Amygdala (tissue), 56 donors: ENCODE results near the gene FXYD2.
A peak's percentile ranks its signal among the peaks of the same experiment; 100 is the strongest.
"Not testable (repeated sequence)": the region's sequence is repeated elsewhere in the genome, so short reads cannot be mapped to it uniquely, and the experiment has no call there.

Experiments used
- DNase-seq, 56 donors: peaks; one replicate each; lab custom pipeline; 2025; lab: John Stamatoyannopoulos, UW

Gene FXYD2

DNA sequence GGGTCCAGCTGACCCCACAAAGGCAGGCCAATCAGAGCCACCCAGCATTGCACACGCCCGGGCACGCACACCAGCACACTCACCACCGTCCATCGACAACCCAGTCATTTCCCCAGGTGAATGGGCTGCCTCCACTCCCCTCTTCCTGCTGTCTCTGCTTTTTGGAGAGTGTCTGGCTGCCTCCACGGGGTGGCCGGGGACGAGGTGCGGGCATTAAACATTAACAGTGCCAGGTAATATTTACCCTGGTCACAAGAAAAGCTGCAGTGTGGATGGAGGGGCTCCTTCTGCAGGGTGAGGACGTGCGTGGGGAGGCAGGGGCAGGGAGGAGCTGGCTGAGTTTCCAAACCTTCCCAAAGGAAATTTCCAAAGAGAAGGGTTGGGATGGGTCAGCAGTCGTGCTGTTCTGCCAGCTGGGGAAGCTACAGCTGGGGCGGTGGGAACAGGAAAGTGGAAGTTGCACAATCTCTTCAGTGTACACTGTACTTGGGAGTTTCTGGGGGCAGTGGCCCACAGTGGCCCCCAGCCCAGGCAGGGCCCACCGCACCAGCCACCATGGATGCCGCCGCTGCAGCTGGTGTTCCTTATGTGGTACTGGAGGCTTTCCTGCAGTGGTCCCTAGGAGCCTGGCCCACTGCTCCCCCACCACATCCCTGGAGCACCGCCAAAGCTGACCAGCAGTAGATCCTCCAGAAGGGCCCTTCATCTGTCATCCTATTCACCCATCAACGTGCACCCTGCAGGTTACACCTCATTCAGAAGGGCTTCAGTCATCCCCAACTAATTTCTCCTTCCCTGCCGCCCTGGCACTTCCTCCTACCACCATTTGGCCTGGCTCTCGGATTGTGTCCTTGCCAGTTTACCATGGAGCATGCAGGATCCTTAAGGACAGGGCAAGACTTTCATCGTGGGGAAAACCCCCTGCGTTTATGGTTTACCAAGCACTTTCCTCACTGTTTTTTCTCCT, at the start of gene FXYD2:
TSS of gene FXYD2 (minus strand) at position 174 of the 967 bp plus-strand sequence. CDS start at position 108, 66 bp downstream.
- no peak for DNase-seq

DNA sequence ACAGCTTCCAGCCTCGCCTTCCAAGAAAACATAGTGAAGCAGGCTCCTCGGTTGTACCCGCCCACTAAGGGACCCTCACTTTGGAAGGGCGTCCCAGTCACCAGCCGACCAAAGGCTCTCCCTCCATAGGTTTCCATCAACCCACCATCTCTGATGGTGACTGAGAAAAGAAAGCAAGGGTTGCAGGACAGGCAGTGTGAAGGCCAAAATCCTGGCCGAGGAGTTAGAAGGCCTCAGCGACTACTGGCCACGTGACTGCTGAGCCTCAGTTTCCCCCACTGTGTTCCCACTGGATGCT, 49.2 kb upstream of the FXYD2 start:
- no peak for DNase-seq

DNA sequence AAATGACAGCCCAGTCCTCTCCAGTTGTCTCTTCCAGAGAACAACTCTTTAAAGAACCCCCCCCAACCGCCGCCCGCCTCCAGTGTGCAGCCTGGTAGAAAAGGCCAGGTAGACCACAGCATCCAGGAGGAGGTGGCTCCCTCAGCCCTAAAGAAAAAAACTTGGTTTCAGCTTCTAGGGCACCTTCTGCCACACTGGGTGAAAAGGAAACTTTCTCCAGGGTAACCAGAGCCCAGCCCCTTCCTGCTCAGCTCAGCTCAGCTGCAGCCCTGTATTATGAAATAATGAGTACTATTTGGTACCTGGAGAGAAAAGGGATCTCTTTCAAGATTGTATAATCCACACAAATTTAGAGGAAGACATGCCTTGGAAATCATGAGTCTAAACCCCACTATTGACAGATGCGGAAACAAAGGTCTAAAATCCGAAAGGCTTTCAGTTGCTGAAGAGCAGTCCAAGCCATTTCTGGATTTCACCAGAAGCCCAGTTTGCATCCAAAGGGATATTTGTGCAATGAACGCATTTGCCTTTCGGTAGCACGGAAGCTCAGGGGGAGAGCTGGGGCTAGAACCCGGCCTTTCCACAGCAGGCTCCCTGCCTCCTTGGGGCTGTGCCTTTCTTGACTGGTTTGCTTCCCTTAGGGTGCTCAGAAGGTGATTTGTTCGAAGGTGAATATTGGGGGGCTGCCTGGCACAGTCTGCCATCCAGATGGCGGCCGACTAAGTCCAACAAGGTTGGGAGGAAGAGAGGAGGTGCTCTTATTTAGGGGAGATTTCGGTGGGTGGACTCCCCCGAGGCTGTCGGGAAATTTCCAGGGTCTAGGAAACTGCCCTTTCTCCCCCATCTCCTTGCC, 48.7 kb upstream of the FXYD2 start:
- no peak for DNase-seq

DNA sequence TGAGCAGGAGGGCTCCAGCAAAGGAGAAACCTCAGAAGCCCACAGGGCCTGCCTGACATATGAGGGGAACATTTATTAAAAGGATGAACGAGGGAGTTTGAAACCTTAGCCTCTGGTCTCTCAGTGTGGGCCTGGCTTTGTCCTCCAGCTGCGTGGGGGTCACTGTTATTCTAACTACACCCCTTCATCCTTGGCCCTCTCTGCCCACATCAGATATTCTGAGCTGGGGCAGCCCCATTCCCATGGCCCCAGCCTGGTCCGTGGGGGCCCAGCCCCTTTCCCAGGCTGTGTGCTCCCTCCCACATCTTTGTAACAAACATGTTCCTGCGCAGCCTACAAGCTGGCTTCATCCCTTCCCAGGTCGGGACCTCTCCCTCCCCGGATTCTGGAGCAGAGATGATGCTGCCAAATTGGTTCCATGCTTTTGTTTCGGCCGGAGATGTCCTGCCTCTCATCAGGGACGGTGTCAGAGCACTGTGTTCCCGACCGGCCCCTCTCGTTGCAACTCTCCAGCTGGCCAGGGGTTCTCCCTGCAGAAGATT, 47.9 kb upstream of the FXYD2 start:
- no peak for DNase-seq

DNA sequence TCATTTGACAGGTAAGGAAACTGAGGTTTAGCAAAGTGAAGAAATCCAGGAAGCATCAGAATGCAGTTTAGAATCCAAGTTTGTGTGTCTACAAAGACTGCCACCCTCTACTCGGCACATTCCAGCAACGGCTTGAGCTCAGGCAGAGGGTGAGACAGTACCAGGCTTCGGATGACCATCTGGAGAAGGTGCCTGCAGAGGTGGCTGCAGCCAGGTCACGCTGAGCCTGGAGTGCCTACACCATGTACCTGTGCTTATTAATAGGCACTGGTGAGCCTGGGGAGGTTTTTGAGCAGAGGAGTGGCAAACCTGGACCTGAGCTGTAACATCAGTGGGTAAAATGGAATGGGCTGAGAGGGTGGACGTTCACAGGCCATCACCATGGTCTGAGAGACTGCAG, 47.2 kb upstream of the FXYD2 start:
- no peak for DNase-seq

DNA sequence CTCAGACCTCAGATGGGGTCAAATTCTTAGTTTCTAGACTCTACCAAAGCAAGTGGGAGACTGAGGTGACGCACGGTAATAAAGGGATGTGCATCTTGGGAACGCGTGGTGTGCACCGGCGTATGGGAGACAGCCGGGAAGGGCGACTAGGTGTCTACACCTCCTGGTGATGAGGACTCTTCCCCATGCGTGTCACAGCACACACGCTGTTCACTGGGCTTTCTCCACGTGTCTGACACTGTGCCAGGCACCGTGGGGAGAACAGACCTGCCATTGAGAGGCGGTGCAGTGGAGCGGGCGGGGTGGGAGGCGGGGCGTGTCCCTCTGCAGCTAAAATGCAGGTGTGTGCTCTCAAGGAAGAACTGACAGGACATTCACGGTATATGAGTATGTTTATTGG, 46.6 kb upstream of the FXYD2 start:
- no peak for DNase-seq

DNA sequence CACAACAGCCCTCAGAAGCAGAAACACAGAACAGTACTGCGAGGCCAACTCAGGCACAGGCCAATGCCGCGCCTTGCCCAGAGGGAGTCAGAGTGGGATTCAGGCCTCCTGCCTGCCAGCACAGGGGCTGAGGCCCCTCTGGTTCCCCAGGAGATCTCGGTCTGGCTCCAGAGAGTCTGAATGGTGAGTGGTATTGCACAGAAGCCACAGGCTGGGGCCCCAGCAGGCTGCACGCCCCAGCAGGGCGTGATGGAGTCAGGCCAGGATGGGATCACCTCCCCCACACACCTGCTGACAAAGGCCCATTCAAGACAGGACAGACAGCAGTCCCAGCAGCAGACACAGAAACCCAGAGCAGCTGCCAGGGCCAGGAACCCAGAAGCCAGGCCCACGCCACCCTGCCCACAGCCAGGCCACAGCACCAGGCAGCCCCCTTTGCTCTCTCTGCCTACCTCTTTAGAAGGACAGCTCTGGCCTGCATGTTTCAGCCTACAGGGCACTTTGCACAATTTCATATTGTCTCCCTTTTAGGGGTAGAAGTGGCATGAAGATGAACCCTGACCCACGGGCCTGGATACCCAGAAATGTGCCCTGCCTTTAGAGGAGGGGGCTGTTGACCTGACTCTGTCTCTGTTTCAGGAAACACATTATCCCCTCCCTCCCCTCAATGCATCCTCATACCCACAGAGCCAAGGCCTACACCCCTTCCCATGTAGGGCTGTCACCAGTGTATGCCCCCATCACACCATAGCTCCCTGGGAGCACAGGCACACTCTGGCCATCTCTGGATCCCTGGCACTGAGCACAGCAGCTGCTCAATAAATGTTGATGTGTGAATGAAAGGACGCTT, 45.8 kb upstream of the FXYD2 start:
- DNase-seq: peak in 24 of 56 donors; percentile 21 to 74 (median 44)

DNA sequence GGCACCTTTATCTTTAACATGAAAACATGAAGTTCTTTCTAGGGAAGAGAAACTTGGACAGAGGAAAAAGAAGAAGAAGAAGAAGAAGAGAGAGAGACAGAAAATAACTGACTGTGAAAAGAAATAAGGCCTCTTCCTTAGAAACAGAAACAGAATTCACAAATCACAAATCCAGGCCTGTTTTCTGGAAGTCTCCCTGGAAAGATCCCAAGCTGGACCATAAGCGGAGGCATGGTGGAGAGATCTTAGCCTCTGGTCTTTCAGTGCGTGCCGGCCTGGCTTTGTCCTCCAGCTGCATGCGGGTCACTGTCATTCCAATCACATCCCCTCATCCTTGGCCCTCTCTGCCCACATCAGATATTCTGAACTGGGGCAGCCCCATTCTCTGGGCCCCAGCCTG, 45.1 kb upstream of the FXYD2 start:
- no peak for DNase-seq

DNA sequence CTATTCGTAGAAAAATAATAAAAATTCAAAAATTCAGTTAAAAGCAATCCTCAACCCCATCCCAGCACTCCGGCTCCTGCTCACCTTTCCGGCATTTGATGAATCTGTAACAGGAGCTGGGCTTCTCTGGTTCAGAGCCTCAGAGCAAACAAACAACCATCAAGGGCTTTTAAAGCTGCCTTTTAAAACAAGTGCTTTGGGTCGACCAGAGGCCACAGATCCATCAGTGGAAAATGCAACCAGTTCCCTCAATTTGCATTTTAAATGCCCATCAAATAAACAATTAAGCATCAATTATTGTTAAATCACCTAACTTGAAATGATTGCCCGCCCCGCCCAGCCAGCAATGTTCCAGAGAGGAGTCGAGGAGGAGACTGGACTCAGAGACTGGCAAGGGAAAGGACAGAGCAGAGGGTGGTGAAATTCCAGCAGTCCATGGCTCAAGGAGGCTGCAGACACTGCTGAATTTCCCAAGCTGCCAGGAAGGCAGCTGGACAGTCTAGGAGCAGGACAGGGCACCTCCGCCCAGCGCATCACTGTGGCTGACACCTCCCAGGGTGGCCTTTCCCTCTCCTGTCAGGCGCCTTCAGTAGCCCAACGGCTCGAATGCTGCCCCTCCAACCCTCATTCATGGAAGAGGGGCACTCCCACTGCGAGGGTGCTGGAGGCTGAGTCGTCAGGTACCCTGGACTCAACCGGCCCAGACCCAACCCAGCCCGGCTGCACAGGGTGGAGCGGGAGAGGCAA, 44.4 kb upstream of the FXYD2 start:
- DNase-seq: no peak

DNA sequence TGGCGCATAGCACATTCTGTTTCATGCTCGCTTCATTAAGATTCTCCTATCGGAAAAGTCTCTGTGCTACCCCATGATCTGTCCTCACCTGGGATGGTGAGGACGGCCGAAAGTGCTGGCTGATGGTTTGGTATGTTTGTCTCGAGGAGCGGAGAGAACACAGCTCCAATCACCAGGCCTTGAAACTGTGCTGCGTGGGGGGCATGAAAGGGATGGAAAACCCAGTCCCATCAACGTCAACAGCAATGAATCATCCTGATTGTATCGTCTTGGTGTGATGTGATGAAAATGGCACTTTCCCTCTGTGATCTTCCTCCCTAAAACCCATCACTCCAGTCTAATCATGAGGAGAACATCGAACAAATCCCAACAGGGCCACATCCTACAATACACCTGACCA, 43.5 kb upstream of the FXYD2 start:
- DNase-seq: no peak

DNA sequence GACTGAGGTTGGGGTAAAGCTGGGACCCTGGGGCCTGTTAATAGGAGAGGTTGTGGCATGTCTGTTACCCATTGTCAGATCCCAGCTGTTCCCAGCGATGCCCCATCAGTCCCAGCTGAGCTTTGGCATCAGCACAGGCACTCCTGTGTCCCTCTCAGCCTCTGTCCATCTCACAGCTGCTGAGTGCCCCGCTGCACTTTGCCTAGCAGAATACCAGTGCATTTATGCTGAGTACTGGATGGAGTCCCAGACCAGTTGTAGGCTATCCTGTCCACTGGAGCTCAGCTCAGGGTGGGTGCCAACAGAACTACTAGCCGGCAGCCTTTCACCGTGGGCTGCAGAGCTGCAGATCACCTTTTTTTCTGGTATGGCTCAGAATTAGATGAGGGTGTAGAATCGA, 42.0 kb upstream of the FXYD2 start:
- DNase-seq: peak in 26 of 56 donors; percentile 19 to 75 (median 52)

DNA sequence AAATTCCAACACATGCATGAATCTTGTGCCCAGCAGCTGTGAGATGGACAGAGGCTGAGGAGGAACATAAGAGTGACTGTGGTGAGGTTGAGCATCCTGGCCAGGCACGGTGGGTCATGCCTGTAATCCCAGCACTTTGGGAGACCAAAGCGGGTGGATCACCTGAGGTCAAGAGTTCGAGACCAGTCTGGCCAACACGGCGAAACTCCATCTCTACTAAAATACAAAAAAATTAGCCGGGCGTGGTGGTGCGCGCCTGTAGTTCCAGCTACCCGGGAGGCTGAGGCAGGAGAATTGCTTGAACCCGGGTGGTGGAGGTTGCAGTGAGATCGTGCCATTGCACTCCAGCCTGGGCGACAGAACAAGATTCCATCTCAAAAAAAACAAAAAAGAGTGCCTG, 41.0 kb upstream of the FXYD2 start:
- not testable (repeated sequence) for DNase-seq

DNA sequence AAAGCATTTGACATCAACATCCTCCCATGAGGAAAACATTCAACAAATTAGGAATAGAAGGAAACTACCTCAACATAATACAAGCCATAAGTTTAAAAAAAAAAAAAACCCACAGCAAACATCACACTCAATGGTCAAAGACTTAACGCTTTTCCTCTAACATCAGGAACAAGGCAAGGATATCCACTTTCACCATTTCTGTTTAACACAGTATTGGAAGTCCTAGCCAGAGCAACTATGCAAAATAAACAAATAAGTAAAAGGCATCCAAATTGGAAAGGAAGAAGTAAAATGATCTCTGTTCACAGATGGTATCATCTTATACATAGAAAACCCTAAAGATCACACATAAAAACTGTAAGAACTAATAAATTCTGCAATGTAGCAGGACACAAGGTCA, 38.8 kb upstream of the FXYD2 start:
- DNase-seq: no peak

DNA sequence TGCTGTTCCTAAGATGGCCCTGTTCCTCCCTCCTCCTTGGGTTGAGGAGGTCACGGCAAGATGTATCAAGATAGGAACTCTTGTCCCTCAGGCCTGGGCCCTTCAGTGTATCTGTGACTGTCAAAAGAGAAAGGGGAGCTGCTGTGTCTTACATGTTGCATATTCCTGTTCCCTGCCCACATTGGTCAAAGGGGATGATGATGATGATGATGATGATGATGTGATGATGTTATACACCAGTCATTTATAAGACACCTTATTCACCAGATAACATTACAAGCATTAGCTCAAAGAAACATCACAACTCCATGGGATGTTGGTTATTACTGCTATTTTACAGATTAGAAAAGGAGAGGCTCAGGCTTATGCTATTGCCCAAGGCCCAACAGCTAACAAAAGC, 38.2 kb upstream of the FXYD2 start:
- DNase-seq: no peak

DNA sequence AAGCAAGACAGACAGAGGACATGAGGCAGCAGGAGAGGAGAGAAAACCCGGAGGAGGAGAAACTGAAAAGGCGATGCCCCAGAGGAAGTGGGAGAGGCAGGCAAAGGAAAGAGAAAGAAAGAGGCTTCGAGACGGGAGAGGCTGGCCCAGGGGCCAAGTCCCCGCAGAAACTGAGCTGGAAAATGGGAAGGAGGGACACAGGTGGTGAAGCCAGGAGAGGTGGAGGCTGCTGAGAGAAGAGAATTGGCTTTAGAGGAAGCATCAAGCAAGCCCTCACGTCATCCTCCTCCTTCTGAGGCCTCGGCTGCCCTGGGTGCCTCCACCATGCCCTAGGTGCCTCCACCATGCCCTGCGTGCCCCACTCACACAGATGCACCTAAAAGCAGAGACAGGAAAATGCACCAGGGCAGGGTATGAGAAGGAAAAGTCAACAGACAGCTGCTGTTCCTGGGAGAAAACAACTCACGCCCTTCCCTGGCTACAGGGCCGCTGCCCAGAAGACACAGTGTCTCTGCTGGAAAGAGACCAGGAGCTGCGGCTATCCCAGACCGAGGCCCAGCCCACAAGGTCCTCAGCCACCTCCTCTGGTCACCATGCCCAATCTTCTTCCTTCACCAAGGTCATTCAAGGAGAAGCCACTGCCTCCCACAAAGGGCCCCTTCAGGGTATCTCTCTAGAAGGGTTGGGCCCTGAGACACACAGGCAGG, 37.6 kb upstream of the FXYD2 start:
- DNase-seq: no peak

DNA sequence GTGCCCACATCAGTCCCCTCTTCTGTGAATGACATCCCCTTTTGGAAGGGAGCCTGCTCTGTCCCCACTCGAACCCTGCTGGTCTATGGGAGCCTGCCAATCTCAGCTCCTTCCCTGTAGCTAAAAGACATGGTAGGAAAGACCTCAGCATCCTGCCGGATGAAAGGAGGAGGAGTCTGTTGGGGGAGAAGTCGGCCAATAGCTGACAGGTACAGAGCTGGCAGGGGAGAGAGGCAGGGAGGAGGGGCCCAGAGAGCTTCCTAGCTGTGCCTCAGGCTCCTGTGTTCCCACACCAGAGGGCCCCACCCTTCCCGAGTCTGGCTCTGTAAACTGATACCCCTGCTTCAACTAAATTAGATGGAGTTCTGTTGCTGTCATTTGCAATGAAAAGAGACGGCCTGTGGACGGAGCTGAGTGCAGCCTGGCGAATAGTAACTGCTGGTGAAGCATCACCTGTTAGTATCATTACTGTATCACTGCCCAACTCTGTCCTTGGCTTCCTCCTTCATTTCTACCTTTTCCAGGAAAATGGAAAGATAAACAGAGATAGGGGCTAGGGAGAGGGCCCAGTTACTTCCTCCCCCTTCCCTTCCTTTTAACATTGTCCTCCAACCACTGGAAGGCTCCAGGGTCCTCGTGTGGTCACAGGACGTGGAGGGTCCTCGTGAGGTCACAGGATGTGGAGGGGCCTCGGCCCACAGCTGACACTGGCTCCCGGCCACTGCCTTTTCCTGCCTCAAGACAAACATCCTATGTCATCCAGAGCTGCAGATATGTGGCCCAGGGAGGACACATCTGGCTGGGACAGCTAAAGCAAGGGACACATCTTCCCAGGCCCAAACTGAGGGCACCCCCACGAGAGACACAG, 36.8 kb upstream of the FXYD2 start:
- DNase-seq: no peak

DNA sequence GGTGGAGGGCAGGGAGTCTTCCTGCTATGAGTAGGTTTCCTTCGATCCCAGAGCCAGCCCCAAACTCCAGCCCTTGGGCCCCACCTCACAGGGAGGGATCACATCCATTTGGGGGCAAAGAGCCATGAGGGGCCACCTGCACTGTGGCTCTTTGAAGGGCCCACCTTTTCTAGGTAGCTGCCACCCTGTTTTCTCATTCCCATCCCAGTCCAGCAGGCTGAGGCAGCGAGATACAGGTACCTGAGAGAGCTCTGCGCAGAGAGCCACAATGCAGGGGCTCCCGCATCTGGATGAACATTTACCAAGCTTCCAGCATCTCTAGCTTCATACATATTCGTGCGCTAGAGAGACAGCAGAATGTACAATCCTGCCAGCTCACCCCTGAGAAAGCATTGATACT, 35.6 kb upstream of the FXYD2 start:
- no peak for DNase-seq

DNA sequence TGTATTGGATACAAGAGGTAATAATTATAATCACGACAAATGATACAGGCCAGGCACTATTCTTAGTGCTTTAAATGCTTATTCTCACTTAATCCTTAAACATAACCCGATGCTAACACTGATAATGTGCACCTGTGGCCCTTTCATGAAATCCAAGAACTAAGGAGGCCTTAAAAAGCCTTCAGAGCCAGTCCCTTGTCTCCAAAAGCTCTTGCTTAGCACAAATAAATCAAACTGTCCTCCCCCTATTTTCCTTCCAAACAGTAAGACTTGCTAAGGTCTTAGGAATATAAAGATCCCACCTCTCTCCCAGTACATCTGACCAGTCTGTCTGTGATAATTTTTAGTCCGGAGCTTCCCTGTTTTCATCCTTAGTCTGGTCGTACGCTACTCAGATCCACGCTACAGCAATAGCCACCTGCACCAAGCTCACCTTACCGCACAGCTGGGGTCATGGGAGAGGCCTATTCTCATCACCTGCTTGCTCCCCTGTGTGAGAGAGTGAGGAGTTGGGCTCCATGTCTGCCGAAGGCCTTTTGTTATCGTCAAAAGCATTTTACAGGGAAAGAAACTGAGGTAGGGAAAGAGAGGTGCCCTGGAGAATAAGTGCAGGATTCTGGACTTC, 35.1 kb upstream of the FXYD2 start:
- no peak for DNase-seq
